ENCODE data around the gene CACNA1B. TPM values are rescaled to one million over a fixed set of nuclear protein-coding genes. Genes with fewer than 3 reads are reported as not detected.

The CACNA1B gene
- total RNA-seq, 1 experiment from 2014 or later, result 1.7 TPM

DNA sequence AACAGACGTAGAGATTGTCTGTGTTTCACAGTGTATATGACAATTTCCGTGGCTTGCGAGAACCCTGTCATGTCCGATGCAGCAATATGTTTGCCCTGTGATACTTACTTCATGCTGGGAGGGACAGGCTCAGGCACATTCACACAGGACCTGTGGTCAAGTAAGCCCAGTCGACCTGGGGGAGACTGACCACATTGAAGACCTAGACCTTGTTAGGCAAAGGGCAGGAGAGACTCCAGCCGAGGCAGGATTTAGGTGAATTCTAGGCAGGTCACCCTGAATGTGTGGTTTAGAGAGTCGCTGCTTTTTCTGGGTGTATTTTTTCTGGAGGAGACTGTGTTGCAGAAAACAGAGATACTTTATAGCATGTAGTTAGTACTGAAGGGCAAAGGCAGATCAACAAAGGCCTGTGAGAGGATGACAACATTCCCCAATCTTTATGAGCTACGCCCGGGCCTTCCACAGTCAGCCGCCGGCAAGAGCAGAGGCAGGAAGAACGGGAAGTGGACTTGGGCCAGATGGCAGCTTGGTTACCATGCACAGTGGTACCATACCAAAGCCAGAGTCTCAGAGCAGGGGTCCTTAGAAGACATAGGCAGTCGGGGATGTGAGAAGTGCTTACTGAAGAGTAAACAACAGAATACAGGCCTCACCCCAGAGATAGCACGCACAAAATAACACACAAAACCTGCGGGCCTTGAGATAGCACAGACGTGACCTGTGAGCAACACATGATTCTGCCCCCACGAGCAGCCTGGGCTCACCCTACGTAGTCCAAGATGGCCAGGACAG, 220.7 kb downstream of the CACNA1B start:
- no peak overlapping the region for H3K27ac ChIP-seq (ENCODE audit: low read depth, low read length)
- H3K4me1 ChIP-seq (ENCODE audit: control insufficient read depth in 1 of 2, insufficient read depth in 2 of 2, low read length in 2 of 2), result no peaks in the 10 kb centered on the region
- TF ChIP-seq TCF7L2 (IDR thresholded peaks at IDR 0.05; ENCODE audit: borderline replicate concordance, extremely low read depth, insufficient read depth, insufficient read length) (no peak), EZH2phosphoT487 (IDR thresholded peaks at IDR 0.05; ENCODE audit: borderline replicate concordance) (no peak), FOSL1 (IDR thresholded peaks at IDR 0.05; ENCODE audit: low read depth) (no peak), REST (IDR thresholded peaks at IDR 0.05; ENCODE audit: low read depth) (no peak), ZNF274 (IDR thresholded peaks at IDR 0.05; ENCODE audit: low read depth, low read length) (no peak), CEBPB (IDR thresholded peaks at IDR 0.05; ENCODE audit: low read depth) (no peak), SIN3A (IDR thresholded peaks at IDR 0.05; ENCODE audit: low read depth) (no peak), ELF1 (IDR thresholded peaks at IDR 0.05; ENCODE audit: borderline replicate concordance, low read depth) (no peak), POLR2AphosphoS5 (IDR thresholded peaks at IDR 0.05; ENCODE audit: low read depth, low read length) (no peak), YY1 (IDR thresholded peaks at IDR 0.05; ENCODE audit: extremely low read depth, insufficient replicate concordance, low read depth, low read length) (no peak), EGR1 (IDR thresholded peaks at IDR 0.05; ENCODE audit: low read depth) (no peak)
- TF ChIP-seq, protein P1, sequence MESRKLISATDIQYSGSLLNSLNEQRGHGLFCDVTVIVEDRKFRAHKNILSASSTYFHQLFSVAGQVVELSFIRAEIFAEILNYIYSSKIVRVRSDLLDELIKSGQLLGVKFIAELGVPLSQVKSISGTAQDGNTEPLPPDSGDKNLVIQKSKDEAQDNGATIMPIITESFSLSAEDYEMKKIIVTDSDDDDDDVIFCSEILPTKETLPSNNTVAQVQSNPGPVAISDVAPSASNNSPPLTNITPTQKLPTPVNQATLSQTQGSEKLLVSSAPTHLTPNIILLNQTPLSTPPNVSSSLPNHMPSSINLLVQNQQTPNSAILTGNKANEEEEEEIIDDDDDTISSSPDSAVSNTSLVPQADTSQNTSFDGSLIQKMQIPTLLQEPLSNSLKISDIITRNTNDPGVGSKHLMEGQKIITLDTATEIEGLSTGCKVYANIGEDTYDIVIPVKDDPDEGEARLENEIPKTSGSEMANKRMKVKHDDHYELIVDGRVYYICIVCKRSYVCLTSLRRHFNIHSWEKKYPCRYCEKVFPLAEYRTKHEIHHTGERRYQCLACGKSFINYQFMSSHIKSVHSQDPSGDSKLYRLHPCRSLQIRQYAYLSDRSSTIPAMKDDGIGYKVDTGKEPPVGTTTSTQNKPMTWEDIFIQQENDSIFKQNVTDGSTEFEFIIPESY (IDR thresholded peaks at IDR 0.05; ENCODE audit: extremely low read depth, insufficient replicate concordance, low read length), result no peak
- TF ChIP-seq, protein P2, sequence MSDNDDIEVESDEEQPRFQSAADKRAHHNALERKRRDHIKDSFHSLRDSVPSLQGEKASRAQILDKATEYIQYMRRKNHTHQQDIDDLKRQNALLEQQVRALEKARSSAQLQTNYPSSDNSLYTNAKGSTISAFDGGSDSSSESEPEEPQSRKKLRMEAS (IDR thresholded peaks at IDR 0.05), result no peak
- H3K9ac ChIP-seq (ENCODE audit: low read length), result no peak overlapping the region
- no peaks in the 10 kb centered on the region for H3K9me2 ChIP-seq (ENCODE audit: insufficient read depth)
- DNase-seq (ENCODE audit: low read depth, low spot score) (no peak), ATAC-seq (no peak)
- H2AFZ ChIP-seq (ENCODE audit: low read depth, low read length, poor library complexity, severe bottlenecking), result no peak overlapping the region
- intact Hi-C loops (cut with micrococcal nuclease), result no loop called here
- CTCF ChIA-PET, result no interaction called here
- H3K4me2 ChIP-seq (ENCODE audit: low read length), result no peak overlapping the region
- H3K36me3 ChIP-seq (ENCODE audit: control insufficient read depth in 1 of 2, insufficient read depth in 2 of 2, low read length in 2 of 2), result no peaks in the 10 kb centered on the region
- no peaks in the 10 kb centered on the region for H3K9me3 ChIP-seq (ENCODE audit: control insufficient read depth in 1 of 2, insufficient read depth in 1 of 2, low read depth in 1 of 2, low read length in 2 of 2)
- no peaks in the 10 kb centered on the region for H3K79me2 ChIP-seq (ENCODE audit: insufficient read depth, low read length)
- H4K20me1 ChIP-seq (ENCODE audit: insufficient read depth), result no peaks in the 10 kb centered on the region
- POLR2A ChIA-PET, result no interaction called here
- no TSS peak for BruUV-seq (replicated peaks)
- RAD21 ChIA-PET (ENCODE audit: low non-redundant PET in 1 of 2, low total read pairs in 2 of 2, uncharacterized antibody in 2 of 2, unreplicated experiment in 2 of 2), result no interaction called here
- no peak overlapping the region for H3K4me3 ChIP-seq (replicated peaks in 1 of 2; ENCODE audit: low read depth in 1 of 2, low read length in 2 of 2)
- no peaks in the 10 kb centered on the region for H3K27me3 ChIP-seq (ENCODE audit: insufficient read depth, low read length)
